Measurements from ENCODE around the gene B3GAT1. TPM values are rescaled to one million over a fixed set of nuclear protein-coding genes. Genes with fewer than 3 reads are reported as not detected.

The B3GAT1 gene
- polyA plus RNA-seq, 1 donor from 2014 or later = 28.2 TPM

DNA sequence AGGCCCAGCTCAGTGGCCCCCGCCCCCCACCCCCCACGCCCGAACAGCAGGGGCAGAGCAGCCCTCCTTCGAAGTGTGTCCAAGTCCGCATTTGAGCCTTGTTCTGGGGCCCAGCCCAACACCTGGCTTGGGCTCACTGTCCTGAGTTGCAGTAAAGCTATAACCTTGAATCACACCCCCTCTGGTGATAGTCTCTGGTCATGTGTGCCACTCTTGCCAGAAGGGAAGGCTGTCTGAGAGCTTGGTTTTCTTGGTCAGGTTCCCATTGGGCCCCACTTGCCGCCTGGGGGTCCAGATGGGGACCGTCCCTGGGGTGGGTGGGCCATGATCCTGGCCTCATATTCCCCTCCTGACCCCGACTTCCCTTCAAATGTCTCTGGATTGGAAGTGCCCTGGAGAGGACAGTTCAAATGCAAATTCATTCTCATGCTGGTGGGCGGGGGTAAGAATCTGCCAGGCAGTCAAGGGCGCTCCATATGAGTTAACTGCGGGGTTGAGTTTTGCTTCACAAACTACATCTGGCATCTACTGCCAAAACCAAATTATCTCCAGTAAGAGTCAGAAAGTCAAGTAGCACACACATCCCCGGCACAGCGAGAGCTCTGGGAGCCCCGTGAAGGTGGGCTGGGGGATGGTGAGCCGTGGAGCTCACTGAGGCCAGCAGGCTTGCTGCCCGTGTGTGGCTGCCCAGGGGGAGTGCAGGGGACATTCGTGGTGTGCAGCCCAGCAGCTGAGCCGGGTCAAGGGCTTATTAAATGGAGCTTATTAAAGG, 35.7 kb downstream of the B3GAT1 start:
- Histone ChIP-seq H3F3A (ENCODE audit: insufficient read depth, low read length, poor library complexity, severe bottlenecking) (no peaks in the 10 kb centered on the region), H2AFZ (ENCODE audit: low read depth, low read length) (no peak overlapping the region), H3K36me3 (ENCODE audit: insufficient read depth, low read length) (no peaks in the 10 kb centered on the region), H3K9ac (ENCODE audit: low read length) (no peak overlapping the region), H3K4me3 (ENCODE audit: low read length) (no peak overlapping the region), H4K20me1 (ENCODE audit: insufficient read depth) (no peaks in the 10 kb centered on the region), H3K27me3 (ENCODE audit: insufficient read depth, low read depth, low read length) (no peaks in the 10 kb centered on the region), H3K27ac (ENCODE audit: low read length) (no peak overlapping the region), H3K9me3 (ENCODE audit: low read length) (no peaks in the 10 kb centered on the region), H3K4me2 (ENCODE audit: low read length) (no peak overlapping the region), H3K9me2 (ENCODE audit: insufficient read depth, low read length) (no peaks in the 10 kb centered on the region), H3K79me2 (replicated peaks; ENCODE audit: insufficient read depth, low read length) (no peaks in the 10 kb centered on the region)
- TF ChIP-seq EZH2 (IDR thresholded peaks at IDR 0.05; ENCODE audit: borderline replicate concordance, insufficient read depth, low read length, poor library complexity, severe bottlenecking) = no peak

DNA sequence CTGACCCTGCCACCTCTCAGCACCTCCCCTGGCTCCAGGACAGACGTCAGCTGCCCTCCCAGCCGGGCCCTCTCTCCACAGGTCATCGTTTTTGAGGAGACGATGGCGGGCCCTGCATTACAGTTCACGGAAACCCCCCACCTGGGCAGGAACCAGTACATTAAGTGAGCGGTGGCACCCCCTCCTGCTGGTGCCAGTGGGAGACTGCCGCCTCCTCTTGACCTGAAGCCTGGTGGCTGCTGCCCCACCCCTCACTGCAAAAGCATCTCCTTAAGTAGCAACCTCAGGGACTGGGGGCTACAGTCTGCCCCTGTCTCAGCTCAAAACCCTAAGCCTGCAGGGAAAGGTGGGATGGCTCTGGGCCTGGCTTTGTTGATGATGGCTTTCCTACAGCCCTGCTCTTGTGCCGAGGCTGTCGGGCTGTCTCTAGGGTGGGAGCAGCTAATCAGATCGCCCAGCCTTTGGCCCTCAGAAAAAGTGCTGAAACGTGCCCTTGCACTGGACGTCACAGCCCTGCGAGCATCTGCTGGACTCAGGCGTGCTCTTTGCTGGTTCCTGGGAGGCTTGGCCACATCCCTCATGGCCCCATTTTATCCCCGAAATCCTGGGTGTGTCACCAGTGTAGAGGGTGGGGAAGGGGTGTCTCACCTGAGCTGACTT, 37.0 kb downstream of the B3GAT1 start:
- H3K9me3 ChIP-seq (ENCODE audit: low read length) = no peaks in the 10 kb centered on the region
- H3K36me3 ChIP-seq (ENCODE audit: insufficient read depth, low read length) = no peaks in the 10 kb centered on the region
- H3K27ac ChIP-seq (ENCODE audit: low read length) = no peak overlapping the region
- H3K9ac ChIP-seq (ENCODE audit: low read length) = no peak overlapping the region
- no peaks in the 10 kb centered on the region for H3K27me3 ChIP-seq (ENCODE audit: insufficient read depth, low read depth, low read length)
- H3F3A ChIP-seq (ENCODE audit: insufficient read depth, low read length, poor library complexity, severe bottlenecking) = no peaks in the 10 kb centered on the region
- H3K79me2 ChIP-seq (replicated peaks; ENCODE audit: insufficient read depth, low read length) = no peaks in the 10 kb centered on the region
- no peaks in the 10 kb centered on the region for H3K9me2 ChIP-seq (ENCODE audit: insufficient read depth, low read length)
- H4K20me1 ChIP-seq (ENCODE audit: insufficient read depth) = no peaks in the 10 kb centered on the region
- TF ChIP-seq RAD21 (conservative IDR thresholded peaks at IDR 0.05) = no peak
- TF ChIP-seq, protein P1, sequence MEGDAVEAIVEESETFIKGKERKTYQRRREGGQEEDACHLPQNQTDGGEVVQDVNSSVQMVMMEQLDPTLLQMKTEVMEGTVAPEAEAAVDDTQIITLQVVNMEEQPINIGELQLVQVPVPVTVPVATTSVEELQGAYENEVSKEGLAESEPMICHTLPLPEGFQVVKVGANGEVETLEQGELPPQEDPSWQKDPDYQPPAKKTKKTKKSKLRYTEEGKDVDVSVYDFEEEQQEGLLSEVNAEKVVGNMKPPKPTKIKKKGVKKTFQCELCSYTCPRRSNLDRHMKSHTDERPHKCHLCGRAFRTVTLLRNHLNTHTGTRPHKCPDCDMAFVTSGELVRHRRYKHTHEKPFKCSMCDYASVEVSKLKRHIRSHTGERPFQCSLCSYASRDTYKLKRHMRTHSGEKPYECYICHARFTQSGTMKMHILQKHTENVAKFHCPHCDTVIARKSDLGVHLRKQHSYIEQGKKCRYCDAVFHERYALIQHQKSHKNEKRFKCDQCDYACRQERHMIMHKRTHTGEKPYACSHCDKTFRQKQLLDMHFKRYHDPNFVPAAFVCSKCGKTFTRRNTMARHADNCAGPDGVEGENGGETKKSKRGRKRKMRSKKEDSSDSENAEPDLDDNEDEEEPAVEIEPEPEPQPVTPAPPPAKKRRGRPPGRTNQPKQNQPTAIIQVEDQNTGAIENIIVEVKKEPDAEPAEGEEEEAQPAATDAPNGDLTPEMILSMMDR (IDR thresholded peaks at IDR 0.05; ENCODE audit: poor library complexity, severe bottlenecking) = no peak
- TF ChIP-seq, protein P2, sequence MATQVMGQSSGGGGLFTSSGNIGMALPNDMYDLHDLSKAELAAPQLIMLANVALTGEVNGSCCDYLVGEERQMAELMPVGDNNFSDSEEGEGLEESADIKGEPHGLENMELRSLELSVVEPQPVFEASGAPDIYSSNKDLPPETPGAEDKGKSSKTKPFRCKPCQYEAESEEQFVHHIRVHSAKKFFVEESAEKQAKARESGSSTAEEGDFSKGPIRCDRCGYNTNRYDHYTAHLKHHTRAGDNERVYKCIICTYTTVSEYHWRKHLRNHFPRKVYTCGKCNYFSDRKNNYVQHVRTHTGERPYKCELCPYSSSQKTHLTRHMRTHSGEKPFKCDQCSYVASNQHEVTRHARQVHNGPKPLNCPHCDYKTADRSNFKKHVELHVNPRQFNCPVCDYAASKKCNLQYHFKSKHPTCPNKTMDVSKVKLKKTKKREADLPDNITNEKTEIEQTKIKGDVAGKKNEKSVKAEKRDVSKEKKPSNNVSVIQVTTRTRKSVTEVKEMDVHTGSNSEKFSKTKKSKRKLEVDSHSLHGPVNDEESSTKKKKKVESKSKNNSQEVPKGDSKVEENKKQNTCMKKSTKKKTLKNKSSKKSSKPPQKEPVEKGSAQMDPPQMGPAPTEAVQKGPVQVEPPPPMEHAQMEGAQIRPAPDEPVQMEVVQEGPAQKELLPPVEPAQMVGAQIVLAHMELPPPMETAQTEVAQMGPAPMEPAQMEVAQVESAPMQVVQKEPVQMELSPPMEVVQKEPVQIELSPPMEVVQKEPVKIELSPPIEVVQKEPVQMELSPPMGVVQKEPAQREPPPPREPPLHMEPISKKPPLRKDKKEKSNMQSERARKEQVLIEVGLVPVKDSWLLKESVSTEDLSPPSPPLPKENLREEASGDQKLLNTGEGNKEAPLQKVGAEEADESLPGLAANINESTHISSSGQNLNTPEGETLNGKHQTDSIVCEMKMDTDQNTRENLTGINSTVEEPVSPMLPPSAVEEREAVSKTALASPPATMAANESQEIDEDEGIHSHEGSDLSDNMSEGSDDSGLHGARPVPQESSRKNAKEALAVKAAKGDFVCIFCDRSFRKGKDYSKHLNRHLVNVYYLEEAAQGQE (IDR thresholded peaks at IDR 0.05; ENCODE audit: borderline replicate concordance) = no peak
- TF ChIP-seq EZH2 (IDR thresholded peaks at IDR 0.05; ENCODE audit: borderline replicate concordance, insufficient read depth, low read length, poor library complexity, severe bottlenecking) = no peak
- TF ChIP-seq EP300 (conservative IDR thresholded peaks at IDR 0.05; ENCODE audit: poor library complexity, severe bottlenecking) = no peak
- H3K4me3 ChIP-seq (ENCODE audit: low read length) = no peak overlapping the region
- no peak overlapping the region for H3K4me2 ChIP-seq (ENCODE audit: low read length)
- no peak overlapping the region for H2AFZ ChIP-seq (ENCODE audit: low read depth, low read length)

DNA sequence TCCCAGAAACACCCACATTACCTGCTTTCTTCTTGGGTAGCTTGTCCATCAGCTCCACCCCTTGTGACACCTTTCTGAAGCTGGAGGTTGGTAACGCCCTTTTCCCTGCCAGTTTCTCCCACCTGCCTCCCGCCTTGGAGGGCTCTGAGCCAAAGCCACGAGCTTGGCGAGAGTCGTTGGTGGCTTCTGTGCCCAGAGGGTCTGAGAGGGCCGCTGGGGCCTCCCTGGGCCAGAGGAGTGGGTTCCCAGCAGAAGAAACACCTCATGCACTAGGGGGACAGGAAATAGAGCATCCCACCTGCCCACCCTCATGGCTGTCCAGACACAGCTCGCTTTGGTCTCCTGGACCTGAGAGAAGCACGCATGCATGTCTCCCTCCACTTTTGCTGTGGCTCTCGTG, 37.9 kb downstream of the B3GAT1 start:
- Histone ChIP-seq H3K9me3 (ENCODE audit: low read length) (no peaks in the 10 kb centered on the region), H3K36me3 (ENCODE audit: insufficient read depth, low read length) (no peaks in the 10 kb centered on the region), H3K27ac (ENCODE audit: low read length) (no peak overlapping the region), H4K20me1 (ENCODE audit: insufficient read depth) (no peaks in the 10 kb centered on the region), H3K9ac (ENCODE audit: low read length) (no peak overlapping the region), H2AFZ (ENCODE audit: low read depth, low read length) (no peak overlapping the region), H3K9me2 (ENCODE audit: insufficient read depth, low read length) (no peaks in the 10 kb centered on the region), H3K27me3 (ENCODE audit: insufficient read depth, low read depth, low read length) (no peaks in the 10 kb centered on the region), H3F3A (ENCODE audit: insufficient read depth, low read length, poor library complexity, severe bottlenecking) (no peaks in the 10 kb centered on the region), H3K4me2 (ENCODE audit: low read length) (no peak overlapping the region), H3K79me2 (replicated peaks; ENCODE audit: insufficient read depth, low read length) (no peaks in the 10 kb centered on the region), H3K4me3 (ENCODE audit: low read length) (no peak overlapping the region)
- TF ChIP-seq, protein P2 (IDR thresholded peaks at IDR 0.05; ENCODE audit: borderline replicate concordance) = no peak
- no peak for TF ChIP-seq MXI1 (conservative IDR thresholded peaks at IDR 0.05; ENCODE audit: poor library complexity, severe bottlenecking)
- TF ChIP-seq, protein P1 (IDR thresholded peaks at IDR 0.05; ENCODE audit: poor library complexity, severe bottlenecking) = no peak
- TF ChIP-seq RAD21 (conservative IDR thresholded peaks at IDR 0.05) = no peak
- TF ChIP-seq TAF1 (IDR thresholded peaks at IDR 0.05; ENCODE audit: low read depth) = no peak
- TF ChIP-seq POLR2AphosphoS5 (IDR thresholded peaks at IDR 0.05) = no peak
- TF ChIP-seq SMC3 (conservative IDR thresholded peaks at IDR 0.05; ENCODE audit: poor library complexity) = no peak
- TF ChIP-seq EP300 (conservative IDR thresholded peaks at IDR 0.05; ENCODE audit: poor library complexity, severe bottlenecking) = no peak
